HG03565 (cell line): Measurements from ENCODE around the gene MRNIP.
"Not testable (repeated sequence)": the region's sequence is repeated elsewhere in the genome, so short reads cannot be mapped to it uniquely, and the experiment has no call there.

Source experiments
- ATAC-seq: cut with Tn5 transposase; IDR thresholded peaks from one replicate; pipeline ENCODE4 v1.9.1; 2021; ENCODE audit warnings: mild to moderate bottlenecking, moderate library complexity; ENCODE audit not compliant: unreplicated experiment

The MRNIP gene

DNA sequence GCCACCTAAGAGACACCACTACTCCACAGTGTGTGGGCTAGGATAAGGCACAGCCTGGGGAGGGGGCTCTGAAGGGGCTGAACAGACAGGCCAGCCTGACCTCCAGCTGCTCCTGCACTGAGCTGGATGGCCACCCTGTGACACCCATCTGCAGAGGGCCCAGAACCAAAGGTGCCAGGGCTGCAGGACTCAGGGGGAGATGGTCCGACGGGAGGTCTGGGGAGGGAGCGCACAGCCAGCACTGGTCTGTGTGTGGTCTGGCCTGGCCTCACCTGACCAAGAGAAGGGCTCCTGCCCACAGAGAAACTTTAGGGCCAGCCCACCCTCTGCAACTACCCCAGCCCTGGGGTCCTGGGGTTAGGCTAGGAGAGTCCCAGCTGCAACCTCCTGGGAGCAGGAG is 64.0 kb downstream of the MRNIP start:
- no peak for ATAC-seq

DNA sequence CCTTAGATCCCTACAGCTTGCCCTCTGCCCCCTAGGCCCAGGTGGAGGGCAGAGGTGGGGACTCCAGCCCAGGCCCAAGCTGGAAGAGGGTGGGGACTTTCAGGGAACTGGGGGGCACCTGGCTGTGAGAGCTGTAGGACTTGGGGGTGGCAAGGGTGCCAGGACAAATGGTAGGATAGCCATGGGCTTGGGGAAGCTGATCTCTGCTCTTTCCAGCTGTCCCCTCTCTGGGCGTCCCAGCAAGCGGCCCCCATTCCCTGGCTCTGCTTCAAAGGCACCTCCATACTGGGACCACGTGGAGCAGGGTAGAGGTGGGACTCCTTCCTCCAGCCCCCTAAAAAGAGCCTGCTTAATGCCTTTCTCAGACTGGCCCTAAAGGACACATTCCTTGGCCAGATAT is 64.4 kb downstream of the MRNIP start:
- no peak for ATAC-seq

DNA sequence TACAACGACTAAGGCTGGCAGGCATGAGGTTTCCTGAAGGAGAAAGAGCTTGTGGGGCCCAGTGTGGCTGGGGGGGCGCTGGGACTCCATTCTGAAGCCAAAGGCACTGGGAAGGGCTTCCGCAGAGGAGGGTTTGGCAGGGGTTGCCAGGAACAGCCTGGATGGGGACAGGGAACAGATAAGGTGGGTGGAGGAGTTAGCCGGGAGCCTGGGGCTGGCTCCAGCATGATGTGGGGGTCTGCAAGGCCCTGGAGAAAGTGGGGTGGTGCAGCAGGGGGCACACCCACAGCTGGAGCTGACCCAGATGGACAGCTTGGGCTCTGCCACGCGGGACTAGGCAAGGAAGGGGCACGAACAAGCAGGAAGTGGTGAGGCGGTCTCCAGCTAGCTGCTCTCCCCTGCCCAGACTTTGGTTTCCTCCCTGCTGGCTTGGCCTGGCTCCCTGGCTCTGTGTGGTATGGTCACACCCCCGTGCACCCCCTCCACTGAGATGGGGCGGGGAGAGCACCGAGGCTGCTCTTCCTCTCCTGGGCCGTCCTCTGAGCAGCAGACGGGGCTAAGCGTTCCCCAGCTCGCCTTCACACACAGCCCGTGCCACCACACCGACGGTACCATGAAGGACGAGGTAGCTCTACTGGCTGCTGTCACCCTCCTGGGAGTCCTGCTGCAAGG is 65.0 kb downstream of the MRNIP start, which contains the start of gene LTC4S:
LTC4S (plus strand) TSS at position 519 of the 672 bp plus-strand sequence; CDS start at position 614, 95 bp downstream.
- no peak for ATAC-seq

- ATAC-seq = no peak
Observed at GRCh38 chr5:179792612-179793467, 65.8 kb downstream of the MRNIP start.

GRCh38 chr5:179791881-179792611 is 66.6 kb downstream of the MRNIP start:
- no peak for ATAC-seq

DNA sequence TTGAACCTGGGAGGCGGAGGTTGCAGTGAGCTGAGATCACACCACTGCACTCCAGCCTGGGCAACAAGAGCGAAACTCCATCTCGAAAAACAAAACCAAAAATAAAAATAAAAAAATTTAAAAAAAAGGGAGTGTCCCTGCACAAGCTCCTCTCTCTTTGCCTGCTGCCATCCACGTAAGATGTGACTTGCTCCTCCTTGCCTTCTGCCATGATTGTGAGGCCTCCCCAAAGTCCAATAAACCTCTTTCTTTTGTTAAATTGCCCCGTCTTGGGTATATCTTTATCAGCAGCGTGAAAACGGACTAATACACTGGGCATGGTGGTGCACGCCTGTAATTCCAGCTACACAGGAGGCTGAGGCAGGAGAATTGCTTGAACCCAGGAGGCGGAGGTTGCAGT is 69.3 kb downstream of the MRNIP start:
- ATAC-seq = not testable (repeated sequence)

DNA sequence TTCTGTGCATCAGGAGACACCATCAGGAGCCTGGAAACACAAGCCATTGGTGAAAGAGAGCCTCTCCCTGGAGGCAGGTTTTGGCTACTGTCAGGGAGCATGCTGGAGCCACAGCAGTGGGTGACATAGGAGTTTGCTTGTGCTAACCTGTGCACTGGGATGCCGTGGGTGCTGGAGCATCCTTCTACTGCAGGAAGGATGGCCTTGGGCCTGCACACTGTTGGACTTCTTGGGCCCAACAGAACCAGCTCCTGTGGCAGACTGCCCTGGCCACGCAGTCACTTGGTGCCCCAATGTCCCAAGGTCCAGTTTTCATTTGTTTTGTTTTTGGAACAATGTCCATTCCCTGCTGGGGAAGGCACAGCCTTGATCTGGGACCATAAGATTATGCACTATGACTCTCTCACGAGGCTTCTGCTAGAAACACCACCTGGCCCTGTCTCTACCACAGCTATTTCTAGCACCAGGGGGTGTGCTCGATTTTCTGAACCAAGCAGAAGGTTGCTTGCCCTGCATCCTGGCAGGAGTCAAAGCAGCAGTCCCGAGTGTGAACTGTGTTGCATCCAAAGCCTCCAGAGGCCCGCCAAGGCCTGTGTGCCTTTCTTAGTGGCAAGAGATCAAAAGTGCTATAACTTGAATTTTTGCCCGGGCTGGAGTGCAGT is 70.3 kb downstream of the MRNIP start:
- no peak for ATAC-seq
